Inflammatory macrophage treated with lipopolysaccharide for 1 hour (primary cell): ENCODE results near the gene ZNG1E.
A peak's percentile ranks its signal among the peaks of the same experiment; 100 is the strongest.
"Not testable (repeated sequence)": the region's sequence is repeated elsewhere in the genome, so short reads cannot be mapped to it uniquely, and the experiment has no call there.

Source experiments
- DNase-seq, 2 donors: peaks; one replicate each; pipeline ENCODE4 v3.0.0-alpha.2; 2020 to 2022

Gene ZNG1E

DNA sequence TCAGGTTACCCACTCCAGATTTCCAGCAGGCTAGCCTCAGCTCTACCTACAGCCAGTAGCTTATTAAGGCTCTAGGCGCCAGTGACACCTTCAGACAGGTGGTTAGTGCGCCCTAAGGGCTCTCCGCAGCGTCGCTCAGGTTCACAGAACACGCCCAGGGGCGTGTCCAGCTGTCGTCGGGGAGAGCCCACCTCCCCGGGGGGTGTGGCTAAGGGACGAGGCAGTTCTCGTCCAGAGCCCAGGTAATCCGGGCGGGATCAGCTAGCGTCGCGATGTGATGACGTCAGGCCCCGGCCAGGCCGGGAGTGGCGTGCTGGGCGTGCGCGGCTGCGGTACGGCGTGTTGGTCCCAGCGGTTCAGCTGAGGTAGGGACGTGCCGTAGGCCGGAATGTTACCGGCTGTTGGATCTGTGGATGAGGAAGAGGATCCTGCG is at the start of gene ZNG1E:
ZNG1E (plus strand) TSS at position 340 of the 433 bp plus-strand sequence; CDS start at position 389, 49 bp downstream.
- peak in 1 of 2 donors; percentile 5 for DNase-seq

GRCh38 chr9:65673579-65673978 is 2.1 kb upstream of the ZNG1E start:
- DNase-seq: not testable (repeated sequence)

DNA sequence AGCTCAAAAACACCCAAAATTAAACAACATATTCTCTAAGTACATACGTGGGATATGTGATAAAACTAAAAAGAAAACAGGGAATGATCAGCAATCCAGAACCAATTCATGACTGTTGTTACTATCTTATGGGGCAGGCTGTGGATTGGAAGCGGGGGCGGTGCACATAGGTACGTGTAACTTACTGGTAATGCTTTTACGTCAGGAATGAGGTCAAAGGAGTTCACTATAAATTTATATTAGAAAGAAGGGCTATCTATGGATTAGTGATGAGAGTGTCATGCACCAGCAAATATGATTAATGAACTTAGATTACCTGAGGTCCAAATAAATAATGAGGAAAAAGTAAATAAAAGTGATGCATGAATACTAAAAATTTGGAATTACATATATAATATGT is 710 bp upstream of the ZNG1E start:
- DNase-seq: not testable (repeated sequence)

DNA sequence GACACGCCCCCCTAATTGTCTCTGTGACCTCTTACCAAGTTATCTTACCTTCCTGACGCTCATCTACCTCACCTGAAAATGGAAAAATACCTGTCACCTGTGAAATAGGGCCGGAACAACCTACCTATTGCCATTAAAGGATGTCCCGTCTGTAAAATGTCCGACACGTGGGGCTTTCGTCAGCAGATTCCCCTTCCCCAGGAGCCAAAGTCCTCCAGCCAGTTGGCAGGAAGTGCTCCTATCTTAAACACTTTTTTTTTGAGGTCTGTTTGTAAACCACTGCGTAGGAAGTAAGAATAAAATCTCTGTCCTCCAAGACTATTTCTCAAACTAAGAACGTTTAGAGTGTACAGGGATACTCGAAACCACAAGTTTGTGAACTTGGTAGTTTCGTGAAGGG is 661 bp downstream of the ZNG1E start:
- not testable (repeated sequence) for DNase-seq

- not testable (repeated sequence) for DNase-seq
Measured at GRCh38 chr9:65678533-65678932, 2.8 kb downstream of the ZNG1E start.

DNA sequence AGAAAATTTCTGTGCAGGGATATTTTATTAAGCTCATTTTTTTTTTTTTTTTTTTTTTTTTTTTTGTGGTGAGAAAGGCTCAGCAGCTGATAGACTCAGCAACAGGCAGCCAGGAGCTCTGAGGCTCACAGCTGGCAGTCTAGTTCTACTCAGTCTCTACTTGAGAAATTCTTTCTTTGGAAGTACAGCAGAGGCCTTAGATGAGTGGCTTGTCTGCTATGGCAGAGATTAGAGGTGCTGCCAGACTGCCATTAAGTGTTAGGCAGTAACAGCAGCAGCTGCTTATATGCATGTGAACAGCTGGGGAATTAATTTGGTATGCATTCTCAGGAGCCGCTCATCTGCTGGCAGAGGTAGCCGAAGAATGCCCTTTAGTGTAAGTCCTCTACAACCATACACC is 27.8 kb downstream of the ZNG1E start:
- not testable (repeated sequence) for DNase-seq

DNA sequence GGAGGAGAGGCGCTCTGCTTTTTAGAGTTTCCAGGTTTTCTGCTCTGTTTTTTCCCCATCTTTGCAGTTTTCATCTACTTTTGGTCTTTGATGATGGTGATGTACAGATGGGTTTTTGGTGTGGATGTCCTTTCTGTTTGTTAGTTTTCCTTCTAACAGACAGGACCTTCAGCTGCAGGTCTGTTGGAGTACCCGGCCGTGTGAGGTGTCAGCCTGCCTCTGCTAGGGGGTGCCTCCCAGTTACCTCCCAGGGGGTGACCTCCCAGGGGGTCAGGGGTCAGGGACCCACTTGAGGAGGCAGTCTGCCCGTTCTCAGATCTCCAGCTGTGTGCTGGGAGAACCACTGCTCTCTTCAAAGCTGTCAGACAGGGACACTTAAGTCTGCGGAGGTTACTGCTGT is 38.7 kb downstream of the ZNG1E start:
- DNase-seq: not testable (repeated sequence)

- DNase-seq: not testable (repeated sequence)
Measured at GRCh38 chr9:65737096-65737564, 61.4 kb downstream of the ZNG1E start, which contains the start of gene FOXD4L4. FOXD4L4 (plus strand) TSS chr9:65737146; CDS start chr9:65737146, 0 bp downstream.

GRCh38 chr9:65738133-65738532 is 62.4 kb downstream of the ZNG1E start:
- not testable (repeated sequence) for DNase-seq
